Fibroblast of the conjunctiva (primary cell): ENCODE measurements around the gene MND1.

Experiments used
- DNase-seq: peaks from one replicate; pipeline ENCODE4 v3.0.0-alpha.2; 2010; ENCODE audit warnings: low read depth

Gene MND1

GRCh38 chr4:153346563-153346962, 2.1 kb downstream of the MND1 start:
- no peak for DNase-seq

GRCh38 chr4:153347117-153347516, 2.6 kb downstream of the MND1 start:
- DNase-seq, result no peak

GRCh38 chr4:153348006-153348405, 3.5 kb downstream of the MND1 start:
- DNase-seq, result no peak

GRCh38 chr4:153349206-153349805, 4.8 kb downstream of the MND1 start:
- DNase-seq, result no peak

- no peak for DNase-seq
These were observed 17.7 kb downstream of the MND1 start for GRCh38 chr4:153362184-153362583.

GRCh38 chr4:153364061-153364460, 19.6 kb downstream of the MND1 start:
- no peak for DNase-seq

GRCh38 chr4:153365003-153365402, 20.5 kb downstream of the MND1 start:
- DNase-seq, result no peak

- DNase-seq, result no peak
These were observed 22.0 kb downstream of the MND1 start for GRCh38 chr4:153366486-153366885.

- no peak for DNase-seq
These were observed 22.6 kb downstream of the MND1 start for GRCh38 chr4:153367092-153367491.

- no peak for DNase-seq
These were observed 24.5 kb downstream of the MND1 start for GRCh38 chr4:153369021-153369420.

- DNase-seq, result no peak
These were observed 27.3 kb downstream of the MND1 start for GRCh38 chr4:153371701-153372234.

- DNase-seq, result no peak
These were observed 28.6 kb downstream of the MND1 start for GRCh38 chr4:153372967-153373562.

- DNase-seq, result peak; percentile 22
These were observed 30.0 kb downstream of the MND1 start for GRCh38 chr4:153374442-153374841.

GRCh38 chr4:153375303-153375702, 30.8 kb downstream of the MND1 start:
- no peak for DNase-seq

- no peak for DNase-seq
These were observed 38.6 kb downstream of the MND1 start for GRCh38 chr4:153383131-153383530.

- DNase-seq, result no peak
These were observed 39.7 kb downstream of the MND1 start for GRCh38 chr4:153384160-153384559.

GRCh38 chr4:153385784-153386183, 41.3 kb downstream of the MND1 start:
- DNase-seq, result no peak

GRCh38 chr4:153387981-153388380, 43.5 kb downstream of the MND1 start:
- no peak for DNase-seq

GRCh38 chr4:153393397-153393796, 48.9 kb downstream of the MND1 start:
- peak; percentile 20 for DNase-seq

- no peak for DNase-seq
These were observed 50.5 kb downstream of the MND1 start for GRCh38 chr4:153394945-153395344.

- DNase-seq, result no peak
These were observed 54.2 kb downstream of the MND1 start for GRCh38 chr4:153398713-153399112.

- no peak for DNase-seq
These were observed 54.9 kb downstream of the MND1 start for GRCh38 chr4:153399358-153399757.

- DNase-seq, result no peak
These were observed 57.0 kb downstream of the MND1 start for GRCh38 chr4:153401501-153401900.

GRCh38 chr4:153402366-153402765, 57.9 kb downstream of the MND1 start:
- DNase-seq, result no peak
